ENCODE measurements around the gene EDARADD. TPM values are rescaled to one million over a fixed set of nuclear protein-coding genes. Genes with fewer than 3 reads are reported as not detected.

EDARADD gene
- total RNA-seq, 1 donor from 2014 or later = 1.4 TPM

GRCh38 chr1:236433819-236434315, 39.8 kb downstream of the EDARADD start:
- Histone ChIP-seq H3K4me1 (no peaks in the 10 kb centered on the region), H3K9ac (no peak overlapping the region), H3K9me3 (ENCODE audit: low read depth) (no peaks in the 10 kb centered on the region), H4K20me1 (ENCODE audit: low read depth) (no peaks in the 10 kb centered on the region), H3F3A (ENCODE audit: low read depth) (no peaks in the 10 kb centered on the region), H3K4me2 (no peak overlapping the region), H3K36me3 (no peaks in the 10 kb centered on the region), H3K4me3 (no peak overlapping the region), H3K79me2 (ENCODE audit: low read depth) (no peaks in the 10 kb centered on the region), H3K27me3 (no peaks in the 10 kb centered on the region), H2AFZ (replicated peaks) (no peak overlapping the region), H3K27ac (no peak overlapping the region)
- Mint-ChIP-seq H3K4me3 (no peak overlapping the region), H3K9me3 (peaks cover 4% of the 10 kb centered on the region), H3K36me3 (peaks cover 4% of the 10 kb centered on the region), H3K27ac (no peak overlapping the region), H3K4me1 (no peaks in the 10 kb centered on the region), H3K27me3 (ENCODE audit: insufficient read depth, low read depth) (peaks cover 3% of the 10 kb centered on the region)
- no peak for DNase-seq (ENCODE audit: low spot score)
- TF ChIP-seq EZH2phosphoT487 (IDR thresholded peaks at IDR 0.05) = no peak
- no peak for TF ChIP-seq EZH2 (IDR thresholded peaks at IDR 0.05)
- no peak for TF ChIP-seq CTCF (IDR thresholded peaks at IDR 0.05)

GRCh38 chr1:236438614-236439013, 44.5 kb downstream of the EDARADD start:
- Histone ChIP-seq H3K4me1 (no peaks in the 10 kb centered on the region), H3K9me3 (ENCODE audit: low read depth) (no peaks in the 10 kb centered on the region), H3F3A (ENCODE audit: low read depth) (no peaks in the 10 kb centered on the region), H3K79me2 (ENCODE audit: low read depth) (no peaks in the 10 kb centered on the region), H3K36me3 (no peaks in the 10 kb centered on the region), H3K4me2 (no peak overlapping the region), H2AFZ (replicated peaks) (no peak overlapping the region), H4K20me1 (ENCODE audit: low read depth) (no peaks in the 10 kb centered on the region), H3K27me3 (no peaks in the 10 kb centered on the region), H3K4me3 (no peak overlapping the region), H3K9ac (no peak overlapping the region), H3K27ac (no peak overlapping the region)
- Mint-ChIP-seq H3K4me1 (no peaks in the 10 kb centered on the region), H3K4me3 (no peak overlapping the region), H3K9me3 (peaks cover 4% of the 10 kb centered on the region), H3K36me3 (no peaks in the 10 kb centered on the region), H3K27me3 (ENCODE audit: insufficient read depth, low read depth) (no peaks in the 10 kb centered on the region), H3K27ac (no peak overlapping the region)
- no peak for DNase-seq (ENCODE audit: low spot score)
- TF ChIP-seq EZH2phosphoT487 (IDR thresholded peaks at IDR 0.05) (no peak), EZH2 (IDR thresholded peaks at IDR 0.05) (no peak), CTCF (IDR thresholded peaks at IDR 0.05) (no peak)

GRCh38 chr1:236440373-236440772, 46.3 kb downstream of the EDARADD start:
- Histone ChIP-seq H3K27me3 (no peaks in the 10 kb centered on the region), H3K9me3 (ENCODE audit: low read depth) (no peaks in the 10 kb centered on the region), H3K4me3 (no peak overlapping the region), H3K4me1 (no peaks in the 10 kb centered on the region), H4K20me1 (ENCODE audit: low read depth) (no peaks in the 10 kb centered on the region), H3K36me3 (no peaks in the 10 kb centered on the region), H3K79me2 (ENCODE audit: low read depth) (no peaks in the 10 kb centered on the region), H3F3A (ENCODE audit: low read depth) (no peaks in the 10 kb centered on the region), H3K9ac (no peak overlapping the region), H2AFZ (replicated peaks) (no peak overlapping the region), H3K27ac (no peak overlapping the region), H3K4me2 (no peak overlapping the region)
- no peak overlapping the region for H3K27ac Mint-ChIP-seq
- no peak overlapping the region for H3K4me3 Mint-ChIP-seq
- no peaks in the 10 kb centered on the region for H3K4me1 Mint-ChIP-seq
- peaks cover 2% of the 10 kb centered on the region for H3K36me3 Mint-ChIP-seq
- H3K27me3 Mint-ChIP-seq (ENCODE audit: insufficient read depth, low read depth) = no peaks in the 10 kb centered on the region
- TF ChIP-seq EZH2 (IDR thresholded peaks at IDR 0.05) (no peak), CTCF (IDR thresholded peaks at IDR 0.05) (no peak), EZH2phosphoT487 (IDR thresholded peaks at IDR 0.05) (no peak)
- no peak for DNase-seq (ENCODE audit: low spot score)
- peaks cover 10% of the 10 kb centered on the region for H3K9me3 Mint-ChIP-seq

Data from neural progenitor cell (in vitro differentiated cells).